GM23338 (cell line): ENCODE results near the gene LRSAM1. TPM values are rescaled to one million over a fixed set of nuclear protein-coding genes. Genes with fewer than 3 reads are reported as not detected.

Experiments
- ATAC-seq: fragments of 200-7000 bp; cut with Tn5 transposase; 3 replicates; pipeline ENCODE4 v1.9.1; 2020
- DNase-seq: peaks from one replicate; pipeline ENCODE4 v3.0.0-alpha.2; 2015; ENCODE audit warnings: low spot score
- H2AFZ ChIP-seq: fragments of 200-600 bp; sonication (generic); 2 replicates; pipeline ENCODE4 v1.8.0; 2016; ENCODE audit warnings: antibody characterized with exemption, mild to moderate bottlenecking, moderate library complexity
- H3F3A ChIP-seq: fragments of 200-600 bp; sonication (generic); replicated peaks from 2 replicates; pipeline ENCODE4 v1.8.0; 2017; ENCODE audit warnings: antibody characterized with exemption, mixed run types, low read depth
- H3K27ac ChIP-seq: fragments of 200-600 bp; sonication (generic); 2 replicates; pipeline ENCODE4 v1.6.1; 2016; ENCODE audit warnings: low read depth
- H3K27me3 ChIP-seq: fragments of 200-600 bp; sonication (generic); 2 replicates; pipeline ENCODE4 v1.8.0; 2016; ENCODE audit warnings: mild to moderate bottlenecking, mixed run types, moderate library complexity; ENCODE audit not compliant: insufficient read depth
- H3K36me3 ChIP-seq: fragments of 200-600 bp; sonication (generic); 2 replicates; pipeline ENCODE4 v1.8.0; 2016; ENCODE audit warnings: mild to moderate bottlenecking; ENCODE audit not compliant: insufficient read depth
- H3K4me1 ChIP-seq: fragments of 200-600 bp; sonication (generic); 2 replicates; pipeline ENCODE4 v1.8.0; 2016; ENCODE audit warnings: mild to moderate bottlenecking, moderate library complexity; ENCODE audit not compliant: insufficient read depth
- H3K4me2 ChIP-seq: fragments of 200-600 bp; sonication (generic); 2 replicates; pipeline ENCODE4 v1.7.1; 2017; ENCODE audit warnings: mixed run types
- H3K4me3 ChIP-seq: fragments of 200-600 bp; sonication (generic); 2 replicates; pipeline ENCODE4 v1.6.1; 2016; ENCODE audit warnings: mixed run types
- H3K79me2 ChIP-seq: fragments of 200-600 bp; sonication (generic); replicated peaks from 2 replicates; pipeline ENCODE4 v1.8.0; 2017; ENCODE audit warnings: mild to moderate bottlenecking; ENCODE audit not compliant: insufficient read depth
- H3K9me2 ChIP-seq: fragments of 200-600 bp; sonication (generic); 2 replicates; pipeline ENCODE4 v1.8.0; 2017; ENCODE audit not compliant: insufficient read depth
- H4K20me1 ChIP-seq: fragments of 200-600 bp; sonication (generic); replicated peaks from 2 replicates; pipeline ENCODE4 v1.8.0; 2017; ENCODE audit warnings: mild to moderate bottlenecking; ENCODE audit not compliant: insufficient read depth
- H3K27ac Mint-ChIP-seq: 2 replicates; pipeline ENCODE4 v1.8.0; 2020; ENCODE audit warnings: inconsistent platforms, mild to moderate bottlenecking, moderate library complexity, mixed read lengths
- H3K27me3 Mint-ChIP-seq: 3 replicates; pipeline ENCODE4 v1.8.0; 2022; ENCODE audit warnings: low read depth, mild to moderate bottlenecking, moderate library complexity, mixed read lengths, inconsistent platforms; ENCODE audit not compliant: insufficient read depth, poor library complexity
- H3K36me3 Mint-ChIP-seq: 3 replicates; pipeline ENCODE4 v1.8.0; 2021; ENCODE audit warnings: low read depth, mild to moderate bottlenecking, inconsistent platforms, moderate library complexity, mixed read lengths
- H3K4me1 Mint-ChIP-seq: 3 replicates; pipeline ENCODE4 v1.8.0; 2020; ENCODE audit warnings: mild to moderate bottlenecking, inconsistent platforms, mixed read lengths
- H3K4me3 Mint-ChIP-seq: 3 replicates; pipeline ENCODE4 v1.8.0; 2021; ENCODE audit warnings: moderate library complexity, mild to moderate bottlenecking, inconsistent platforms, mixed read lengths
- H3K9me3 Mint-ChIP-seq: 3 replicates; pipeline ENCODE4 v1.8.0; 2020; ENCODE audit warnings: moderate library complexity, mild to moderate bottlenecking, inconsistent platforms, mixed read lengths
- CREB1 ChIP-seq: fragments of 250-450 bp; sonication (Bioruptor Pico); IDR thresholded peaks from 2 replicates; pipeline ENCODE4 v1.5.0; 2020; ENCODE audit warnings: low read depth, mild to moderate bottlenecking, moderate library complexity
- EZH2phosphoT487 ChIP-seq: fragments of 200-600 bp; sonication (generic); IDR thresholded peaks from one replicate; pipeline ENCODE4 v1.8.1; 2018; ENCODE audit warnings: antibody characterized with exemption; ENCODE audit not compliant: unreplicated experiment
- JUNB ChIP-seq: IDR thresholded peaks from one replicate; pipeline ENCODE4 v1.6.1; 2016; ENCODE audit warnings: antibody characterized with exemption; ENCODE audit not compliant: unreplicated experiment
- NANOG ChIP-seq: IDR thresholded peaks from 2 replicates; pipeline ENCODE4 v1.6.1; 2016; ENCODE audit warnings: antibody characterized with exemption, borderline replicate concordance
- POLR2AphosphoS5 ChIP-seq: IDR thresholded peaks from 2 replicates; pipeline ENCODE4 v1.6.1; 2016; ENCODE audit warnings: antibody characterized with exemption, low read depth
- STAT1 ChIP-seq: IDR thresholded peaks from one replicate; pipeline ENCODE4 v1.6.1; 2016; ENCODE audit warnings: antibody characterized with exemption; ENCODE audit not compliant: unreplicated experiment
- ZNF114 ChIP-seq: fragments of 250-450 bp; sonication (Bioruptor Pico); IDR thresholded peaks from 2 replicates; pipeline ENCODE4 v1.5.0; 2020; ENCODE audit warnings: mild to moderate bottlenecking, moderate library complexity
- ZNF331 ChIP-seq: fragments of 250-450 bp; sonication (Bioruptor Pico); IDR thresholded peaks from 2 replicates; pipeline ENCODE4 v1.5.0; 2020; ENCODE audit warnings: low read depth, mild to moderate bottlenecking, moderate library complexity
- polyA plus RNA-seq: library from polyadenylated mRNA; unstranded; fragments of >200 nt; fragmentation: Nextera tagmentation; extraction: Ambion mirVana; gene quantifications from 2 replicates; pipeline ENCODE4 v1.2.1, GENCODE V29; 2016
- total RNA-seq: library from RNA; depleted of rRNA; stranded (reverse); fragments of >200 nt; shearing (Covaris generic); gene quantifications from 2 replicates; pipeline ENCODE4 v1.2.3, GENCODE V29; 2014
- TF ChIP-seq, protein P1 (sequence below): fragments of 250-450 bp; sonication (Bioruptor Pico); IDR thresholded peaks from 2 replicates; pipeline ENCODE4 v1.5.0; 2020; ENCODE audit warnings: mild to moderate bottlenecking, moderate library complexity
- TF ChIP-seq, protein P2 (sequence below): IDR thresholded peaks from 2 replicates; pipeline ENCODE4 v1.6.1; 2016; ENCODE audit warnings: antibody characterized with exemption
- TF ChIP-seq, protein P3 (sequence below), 2 experiments: fragments of 200-600 bp in 1 of 2; sonication (generic) in 1 of 2; conservative IDR thresholded peaks; 2 replicates each; pipeline versions ENCODE4 v1.5.1 to v1.6.1; 2016 to 2017; ENCODE audit warnings: antibody characterized with exemption in 2 of 2, low read depth in 2 of 2, mild to moderate bottlenecking in 2 of 2, moderate library complexity in 1 of 2
- TF ChIP-seq, protein P4 (sequence below): IDR thresholded peaks from one replicate; pipeline ENCODE4 v1.6.1; 2018; ENCODE audit warnings: antibody characterized with exemption; ENCODE audit not compliant: unreplicated experiment

Gene LRSAM1
- total and polyA plus RNA-seq, 2 experiments from 2014 or later, result 12.8 to 21.9 TPM

DNA sequence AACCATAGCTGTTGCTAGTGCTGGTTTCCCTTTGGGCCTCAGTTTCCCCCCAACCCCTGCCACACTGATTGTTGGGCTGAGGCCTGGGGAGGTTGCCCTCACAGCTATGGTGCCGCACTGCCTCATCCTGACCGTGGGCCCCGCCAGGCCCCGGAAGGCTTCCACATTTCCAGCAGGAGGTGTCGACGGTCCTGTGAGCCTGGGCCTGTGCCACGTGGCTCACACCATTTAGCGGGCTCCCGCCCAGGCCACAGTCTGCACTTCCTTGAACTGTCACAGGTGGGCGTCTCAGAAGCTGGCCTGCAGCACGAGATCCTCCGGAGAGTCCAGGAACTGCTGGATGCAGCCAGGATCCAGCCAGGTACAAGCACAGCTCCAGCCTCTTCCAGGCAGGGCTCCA is 45.7 kb downstream of the LRSAM1 start:
- H3K27me3 ChIP-seq, result no peaks in the 10 kb centered on the region
- DNase-seq (no peak), ATAC-seq (peak; percentile 13; the same call in 1 of the 3 replicates)
- H3K27ac Mint-ChIP-seq, result no peak overlapping the region
- no peak for TF ChIP-seq STAT1
- no peak for TF ChIP-seq EZH2phosphoT487
- TF ChIP-seq, protein P1, sequence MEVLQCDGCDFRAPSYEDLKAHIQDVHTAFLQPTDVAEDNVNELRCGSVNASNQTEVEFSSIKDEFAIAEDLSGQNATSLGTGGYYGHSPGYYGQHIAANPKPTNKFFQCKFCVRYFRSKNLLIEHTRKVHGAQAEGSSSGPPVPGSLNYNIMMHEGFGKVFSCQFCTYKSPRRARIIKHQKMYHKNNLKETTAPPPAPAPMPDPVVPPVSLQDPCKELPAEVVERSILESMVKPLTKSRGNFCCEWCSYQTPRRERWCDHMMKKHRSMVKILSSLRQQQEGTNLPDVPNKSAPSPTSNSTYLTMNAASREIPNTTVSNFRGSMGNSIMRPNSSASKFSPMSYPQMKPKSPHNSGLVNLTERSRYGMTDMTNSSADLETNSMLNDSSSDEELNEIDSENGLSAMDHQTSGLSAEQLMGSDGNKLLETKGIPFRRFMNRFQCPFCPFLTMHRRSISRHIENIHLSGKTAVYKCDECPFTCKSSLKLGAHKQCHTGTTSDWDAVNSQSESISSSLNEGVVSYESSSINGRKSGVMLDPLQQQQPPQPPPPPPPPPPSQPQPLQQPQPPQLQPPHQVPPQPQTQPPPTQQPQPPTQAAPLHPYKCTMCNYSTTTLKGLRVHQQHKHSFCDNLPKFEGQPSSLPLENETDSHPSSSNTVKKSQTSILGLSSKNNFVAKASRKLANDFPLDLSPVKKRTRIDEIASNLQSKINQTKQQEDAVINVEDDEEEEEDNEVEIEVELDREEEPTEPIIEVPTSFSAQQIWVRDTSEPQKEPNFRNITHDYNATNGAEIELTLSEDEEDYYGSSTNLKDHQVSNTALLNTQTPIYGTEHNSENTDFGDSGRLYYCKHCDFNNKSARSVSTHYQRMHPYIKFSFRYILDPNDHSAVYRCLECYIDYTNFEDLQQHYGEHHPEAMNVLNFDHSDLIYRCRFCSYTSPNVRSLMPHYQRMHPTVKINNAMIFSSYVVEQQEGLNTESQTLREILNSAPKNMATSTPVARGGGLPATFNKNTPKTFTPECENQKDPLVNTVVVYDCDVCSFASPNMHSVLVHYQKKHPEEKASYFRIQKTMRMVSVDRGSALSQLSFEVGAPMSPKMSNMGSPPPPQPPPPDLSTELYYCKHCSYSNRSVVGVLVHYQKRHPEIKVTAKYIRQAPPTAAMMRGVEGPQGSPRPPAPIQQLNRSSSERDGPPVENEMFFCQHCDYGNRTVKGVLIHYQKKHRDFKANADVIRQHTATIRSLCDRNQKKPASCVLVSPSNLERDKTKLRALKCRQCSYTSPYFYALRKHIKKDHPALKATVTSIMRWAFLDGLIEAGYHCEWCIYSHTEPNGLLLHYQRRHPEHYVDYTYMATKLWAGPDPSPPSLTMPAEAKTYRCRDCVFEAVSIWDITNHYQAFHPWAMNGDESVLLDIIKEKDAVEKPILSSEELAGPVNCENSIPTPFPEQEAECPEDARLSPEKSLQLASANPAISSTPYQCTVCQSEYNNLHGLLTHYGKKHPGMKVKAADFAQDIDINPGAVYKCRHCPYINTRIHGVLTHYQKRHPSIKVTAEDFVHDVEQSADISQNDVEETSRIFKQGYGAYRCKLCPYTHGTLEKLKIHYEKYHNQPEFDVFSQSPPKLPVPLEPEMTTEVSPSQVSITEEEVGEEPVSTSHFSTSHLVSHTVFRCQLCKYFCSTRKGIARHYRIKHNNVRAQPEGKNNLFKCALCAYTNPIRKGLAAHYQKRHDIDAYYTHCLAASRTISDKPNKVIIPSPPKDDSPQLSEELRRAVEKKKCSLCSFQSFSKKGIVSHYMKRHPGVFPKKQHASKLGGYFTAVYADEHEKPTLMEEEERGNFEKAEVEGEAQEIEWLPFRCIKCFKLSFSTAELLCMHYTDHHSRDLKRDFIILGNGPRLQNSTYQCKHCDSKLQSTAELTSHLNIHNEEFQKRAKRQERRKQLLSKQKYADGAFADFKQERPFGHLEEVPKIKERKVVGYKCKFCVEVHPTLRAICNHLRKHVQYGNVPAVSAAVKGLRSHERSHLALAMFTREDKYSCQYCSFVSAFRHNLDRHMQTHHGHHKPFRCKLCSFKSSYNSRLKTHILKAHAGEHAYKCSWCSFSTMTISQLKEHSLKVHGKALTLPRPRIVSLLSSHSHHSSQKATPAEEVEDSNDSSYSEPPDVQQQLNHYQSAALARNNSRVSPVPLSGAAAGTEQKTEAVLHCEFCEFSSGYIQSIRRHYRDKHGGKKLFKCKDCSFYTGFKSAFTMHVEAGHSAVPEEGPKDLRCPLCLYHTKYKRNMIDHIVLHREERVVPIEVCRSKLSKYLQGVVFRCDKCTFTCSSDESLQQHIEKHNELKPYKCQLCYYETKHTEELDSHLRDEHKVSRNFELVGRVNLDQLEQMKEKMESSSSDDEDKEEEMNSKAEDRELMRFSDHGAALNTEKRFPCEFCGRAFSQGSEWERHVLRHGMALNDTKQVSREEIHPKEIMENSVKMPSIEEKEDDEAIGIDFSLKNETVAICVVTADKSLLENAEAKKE (CRISPR knock-in tag), result no peak
- no peak for TF ChIP-seq POLR2AphosphoS5
- TF ChIP-seq, protein P2, sequence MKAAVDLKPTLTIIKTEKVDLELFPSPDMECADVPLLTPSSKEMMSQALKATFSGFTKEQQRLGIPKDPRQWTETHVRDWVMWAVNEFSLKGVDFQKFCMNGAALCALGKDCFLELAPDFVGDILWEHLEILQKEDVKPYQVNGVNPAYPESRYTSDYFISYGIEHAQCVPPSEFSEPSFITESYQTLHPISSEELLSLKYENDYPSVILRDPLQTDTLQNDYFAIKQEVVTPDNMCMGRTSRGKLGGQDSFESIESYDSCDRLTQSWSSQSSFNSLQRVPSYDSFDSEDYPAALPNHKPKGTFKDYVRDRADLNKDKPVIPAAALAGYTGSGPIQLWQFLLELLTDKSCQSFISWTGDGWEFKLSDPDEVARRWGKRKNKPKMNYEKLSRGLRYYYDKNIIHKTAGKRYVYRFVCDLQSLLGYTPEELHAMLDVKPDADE, result no peak
- no peak for TF ChIP-seq CREB1 (CRISPR knock-in tag)
- TF ChIP-seq, protein P3, sequence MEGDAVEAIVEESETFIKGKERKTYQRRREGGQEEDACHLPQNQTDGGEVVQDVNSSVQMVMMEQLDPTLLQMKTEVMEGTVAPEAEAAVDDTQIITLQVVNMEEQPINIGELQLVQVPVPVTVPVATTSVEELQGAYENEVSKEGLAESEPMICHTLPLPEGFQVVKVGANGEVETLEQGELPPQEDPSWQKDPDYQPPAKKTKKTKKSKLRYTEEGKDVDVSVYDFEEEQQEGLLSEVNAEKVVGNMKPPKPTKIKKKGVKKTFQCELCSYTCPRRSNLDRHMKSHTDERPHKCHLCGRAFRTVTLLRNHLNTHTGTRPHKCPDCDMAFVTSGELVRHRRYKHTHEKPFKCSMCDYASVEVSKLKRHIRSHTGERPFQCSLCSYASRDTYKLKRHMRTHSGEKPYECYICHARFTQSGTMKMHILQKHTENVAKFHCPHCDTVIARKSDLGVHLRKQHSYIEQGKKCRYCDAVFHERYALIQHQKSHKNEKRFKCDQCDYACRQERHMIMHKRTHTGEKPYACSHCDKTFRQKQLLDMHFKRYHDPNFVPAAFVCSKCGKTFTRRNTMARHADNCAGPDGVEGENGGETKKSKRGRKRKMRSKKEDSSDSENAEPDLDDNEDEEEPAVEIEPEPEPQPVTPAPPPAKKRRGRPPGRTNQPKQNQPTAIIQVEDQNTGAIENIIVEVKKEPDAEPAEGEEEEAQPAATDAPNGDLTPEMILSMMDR (conservative IDR thresholded peaks at IDR 0.05; ENCODE audit: low read depth in 2 of 2), result no peak
- TF ChIP-seq, protein P4, sequence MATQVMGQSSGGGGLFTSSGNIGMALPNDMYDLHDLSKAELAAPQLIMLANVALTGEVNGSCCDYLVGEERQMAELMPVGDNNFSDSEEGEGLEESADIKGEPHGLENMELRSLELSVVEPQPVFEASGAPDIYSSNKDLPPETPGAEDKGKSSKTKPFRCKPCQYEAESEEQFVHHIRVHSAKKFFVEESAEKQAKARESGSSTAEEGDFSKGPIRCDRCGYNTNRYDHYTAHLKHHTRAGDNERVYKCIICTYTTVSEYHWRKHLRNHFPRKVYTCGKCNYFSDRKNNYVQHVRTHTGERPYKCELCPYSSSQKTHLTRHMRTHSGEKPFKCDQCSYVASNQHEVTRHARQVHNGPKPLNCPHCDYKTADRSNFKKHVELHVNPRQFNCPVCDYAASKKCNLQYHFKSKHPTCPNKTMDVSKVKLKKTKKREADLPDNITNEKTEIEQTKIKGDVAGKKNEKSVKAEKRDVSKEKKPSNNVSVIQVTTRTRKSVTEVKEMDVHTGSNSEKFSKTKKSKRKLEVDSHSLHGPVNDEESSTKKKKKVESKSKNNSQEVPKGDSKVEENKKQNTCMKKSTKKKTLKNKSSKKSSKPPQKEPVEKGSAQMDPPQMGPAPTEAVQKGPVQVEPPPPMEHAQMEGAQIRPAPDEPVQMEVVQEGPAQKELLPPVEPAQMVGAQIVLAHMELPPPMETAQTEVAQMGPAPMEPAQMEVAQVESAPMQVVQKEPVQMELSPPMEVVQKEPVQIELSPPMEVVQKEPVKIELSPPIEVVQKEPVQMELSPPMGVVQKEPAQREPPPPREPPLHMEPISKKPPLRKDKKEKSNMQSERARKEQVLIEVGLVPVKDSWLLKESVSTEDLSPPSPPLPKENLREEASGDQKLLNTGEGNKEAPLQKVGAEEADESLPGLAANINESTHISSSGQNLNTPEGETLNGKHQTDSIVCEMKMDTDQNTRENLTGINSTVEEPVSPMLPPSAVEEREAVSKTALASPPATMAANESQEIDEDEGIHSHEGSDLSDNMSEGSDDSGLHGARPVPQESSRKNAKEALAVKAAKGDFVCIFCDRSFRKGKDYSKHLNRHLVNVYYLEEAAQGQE, result no peak
- no peak for TF ChIP-seq ZNF114 (CRISPR knock-in tag)
- TF ChIP-seq ZNF331 (CRISPR knock-in tag), result no peak
- TF ChIP-seq NANOG, result no peak
- no peak for TF ChIP-seq JUNB
- no peaks in the 10 kb centered on the region for H3K9me3 Mint-ChIP-seq
- no peak overlapping the region for H2AFZ ChIP-seq
- no peaks in the 10 kb centered on the region; the same call in 1 of the 2 replicates for H3K36me3 ChIP-seq
- H3K4me2 ChIP-seq, result no peak overlapping the region
- H3K4me1 ChIP-seq, result no peaks in the 10 kb centered on the region
- H3K36me3 Mint-ChIP-seq, result peaks cover 9% of the 10 kb centered on the region; the same call in 2 of the 3 replicates
- no peaks in the 10 kb centered on the region for H3K9me2 ChIP-seq
- H3F3A ChIP-seq, result no peaks in the 10 kb centered on the region
- no peak overlapping the region for H3K4me3 ChIP-seq
- H3K27me3 Mint-ChIP-seq, result peaks cover 10% of the 10 kb centered on the region
- H4K20me1 ChIP-seq, result no peaks in the 10 kb centered on the region
- H3K4me1 Mint-ChIP-seq, result peaks cover 4% of the 10 kb centered on the region
- H3K27ac ChIP-seq, result no peak overlapping the region
- H3K79me2 ChIP-seq, result no peaks in the 10 kb centered on the region
- H3K4me3 Mint-ChIP-seq, result no peak overlapping the region
